ENCODE data around the gene CFAP61. TPM values are rescaled to one million over a fixed set of nuclear protein-coding genes. Genes with fewer than 3 reads are reported as not detected.

Gene CFAP61
- total and polyA plus RNA-seq, 2 experiments from 2014 or later: 0.21 TPM; not detected in 1

- Histone ChIP-seq H4K20me1 (replicated peaks; ENCODE audit: insufficient read depth) (no peaks in the 10 kb centered on the region), H3K4me1 (ENCODE audit: insufficient read depth) (no peaks in the 10 kb centered on the region), H3K79me2 (replicated peaks; ENCODE audit: insufficient read depth) (no peaks in the 10 kb centered on the region), H3K36me3 (ENCODE audit: insufficient read depth) (no peaks in the 10 kb centered on the region), H2AFZ (no peak overlapping the region), H3F3A (replicated peaks; ENCODE audit: low read depth) (no peaks in the 10 kb centered on the region), H3K4me2 (no peak overlapping the region), H3K27me3 (ENCODE audit: insufficient read depth) (no peaks in the 10 kb centered on the region), H3K27ac (ENCODE audit: low read depth) (no peak overlapping the region), H3K9me2 (ENCODE audit: insufficient read depth) (no peaks in the 10 kb centered on the region), H3K4me3 (no peak overlapping the region)
- Mint-ChIP-seq H3K27ac (no peak overlapping the region), H3K9me3 (no peaks in the 10 kb centered on the region), H3K27me3 (ENCODE audit: insufficient read depth, low read depth, poor library complexity) (no peaks in the 10 kb centered on the region), H3K4me3 (no peak overlapping the region), H3K36me3 (ENCODE audit: low read depth) (no peaks in the 10 kb centered on the region), H3K4me1 (peaks cover 6% of the 10 kb centered on the region; the same call in 2 of the 3 replicates)
- DNase-seq (ENCODE audit: low spot score) (no peak), ATAC-seq (no peak)
- no peak for TF ChIP-seq CREB1 (CRISPR knock-in tag; IDR thresholded peaks at IDR 0.05; ENCODE audit: low read depth)
- TF ChIP-seq, protein P1, sequence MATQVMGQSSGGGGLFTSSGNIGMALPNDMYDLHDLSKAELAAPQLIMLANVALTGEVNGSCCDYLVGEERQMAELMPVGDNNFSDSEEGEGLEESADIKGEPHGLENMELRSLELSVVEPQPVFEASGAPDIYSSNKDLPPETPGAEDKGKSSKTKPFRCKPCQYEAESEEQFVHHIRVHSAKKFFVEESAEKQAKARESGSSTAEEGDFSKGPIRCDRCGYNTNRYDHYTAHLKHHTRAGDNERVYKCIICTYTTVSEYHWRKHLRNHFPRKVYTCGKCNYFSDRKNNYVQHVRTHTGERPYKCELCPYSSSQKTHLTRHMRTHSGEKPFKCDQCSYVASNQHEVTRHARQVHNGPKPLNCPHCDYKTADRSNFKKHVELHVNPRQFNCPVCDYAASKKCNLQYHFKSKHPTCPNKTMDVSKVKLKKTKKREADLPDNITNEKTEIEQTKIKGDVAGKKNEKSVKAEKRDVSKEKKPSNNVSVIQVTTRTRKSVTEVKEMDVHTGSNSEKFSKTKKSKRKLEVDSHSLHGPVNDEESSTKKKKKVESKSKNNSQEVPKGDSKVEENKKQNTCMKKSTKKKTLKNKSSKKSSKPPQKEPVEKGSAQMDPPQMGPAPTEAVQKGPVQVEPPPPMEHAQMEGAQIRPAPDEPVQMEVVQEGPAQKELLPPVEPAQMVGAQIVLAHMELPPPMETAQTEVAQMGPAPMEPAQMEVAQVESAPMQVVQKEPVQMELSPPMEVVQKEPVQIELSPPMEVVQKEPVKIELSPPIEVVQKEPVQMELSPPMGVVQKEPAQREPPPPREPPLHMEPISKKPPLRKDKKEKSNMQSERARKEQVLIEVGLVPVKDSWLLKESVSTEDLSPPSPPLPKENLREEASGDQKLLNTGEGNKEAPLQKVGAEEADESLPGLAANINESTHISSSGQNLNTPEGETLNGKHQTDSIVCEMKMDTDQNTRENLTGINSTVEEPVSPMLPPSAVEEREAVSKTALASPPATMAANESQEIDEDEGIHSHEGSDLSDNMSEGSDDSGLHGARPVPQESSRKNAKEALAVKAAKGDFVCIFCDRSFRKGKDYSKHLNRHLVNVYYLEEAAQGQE (IDR thresholded peaks at IDR 0.05; ENCODE audit: unreplicated experiment): peak; percentile 24
Observed at GRCh38 chr20:20063941-20064702, 11.8 kb downstream of the CFAP61 start.

DNA sequence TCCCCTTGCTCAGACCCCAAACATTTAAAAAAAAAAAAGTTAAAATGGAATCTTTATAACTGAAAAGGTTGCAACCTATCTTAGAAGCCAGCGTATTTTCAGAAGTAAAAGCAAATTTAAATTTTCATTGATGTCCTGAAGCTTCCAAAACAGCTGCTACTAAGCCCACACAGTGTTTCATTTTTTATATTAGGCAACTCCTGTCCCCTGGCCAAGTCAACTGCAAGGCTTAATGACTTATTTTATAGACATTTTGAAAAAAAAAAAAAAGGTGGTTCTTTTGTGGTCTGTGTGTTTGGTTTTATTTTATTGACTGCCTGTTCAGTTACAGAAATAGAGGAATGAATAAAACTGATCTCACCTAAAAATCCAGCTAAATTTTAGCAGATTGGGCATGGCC lies 13.0 kb downstream of the CFAP61 start:
- Mint-ChIP-seq H3K4me3 (no peak overlapping the region), H3K27ac (no peak overlapping the region), H3K4me1 (peaks cover 6% of the 10 kb centered on the region; the same call in 2 of the 3 replicates), H3K36me3 (ENCODE audit: low read depth) (no peaks in the 10 kb centered on the region), H3K27me3 (ENCODE audit: insufficient read depth, low read depth, poor library complexity) (no peaks in the 10 kb centered on the region), H3K9me3 (no peaks in the 10 kb centered on the region)
- H3K27me3 ChIP-seq (ENCODE audit: insufficient read depth): no peaks in the 10 kb centered on the region
- no peaks in the 10 kb centered on the region for H3K36me3 ChIP-seq (ENCODE audit: insufficient read depth)
- DNase-seq (ENCODE audit: low spot score): no peak
- H3K4me1 ChIP-seq (ENCODE audit: insufficient read depth): no peaks in the 10 kb centered on the region
- no peaks in the 10 kb centered on the region for H4K20me1 ChIP-seq (replicated peaks; ENCODE audit: insufficient read depth)
- H3K4me3 ChIP-seq: no peak overlapping the region
- H3F3A ChIP-seq (replicated peaks; ENCODE audit: low read depth): no peaks in the 10 kb centered on the region
- H3K79me2 ChIP-seq (replicated peaks; ENCODE audit: insufficient read depth): no peaks in the 10 kb centered on the region
- H2AFZ ChIP-seq: no peak overlapping the region
- H3K27ac ChIP-seq (ENCODE audit: low read depth): no peak overlapping the region
- no peak for ATAC-seq
- no peak overlapping the region for H3K4me2 ChIP-seq
- no peaks in the 10 kb centered on the region for H3K9me2 ChIP-seq (ENCODE audit: insufficient read depth)
- no peak for TF ChIP-seq EZH2 (IDR thresholded peaks at IDR 0.05; ENCODE audit: low read depth, unreplicated experiment)
- TF ChIP-seq ZNF331 (CRISPR knock-in tag; IDR thresholded peaks at IDR 0.05; ENCODE audit: low read depth): no peak
- no peak for TF ChIP-seq POLR2AphosphoS5 (IDR thresholded peaks at IDR 0.05; ENCODE audit: low read depth)
- no peak for TF ChIP-seq CREB1 (CRISPR knock-in tag; IDR thresholded peaks at IDR 0.05; ENCODE audit: low read depth)
- TF ChIP-seq, protein P1 (IDR thresholded peaks at IDR 0.05; ENCODE audit: unreplicated experiment): no peak
- no peak for TF ChIP-seq ZNF114 (CRISPR knock-in tag; IDR thresholded peaks at IDR 0.05)
- TF ChIP-seq EZH2phosphoT487 (IDR thresholded peaks at IDR 0.05; ENCODE audit: unreplicated experiment): no peak
- TF ChIP-seq, protein P2, sequence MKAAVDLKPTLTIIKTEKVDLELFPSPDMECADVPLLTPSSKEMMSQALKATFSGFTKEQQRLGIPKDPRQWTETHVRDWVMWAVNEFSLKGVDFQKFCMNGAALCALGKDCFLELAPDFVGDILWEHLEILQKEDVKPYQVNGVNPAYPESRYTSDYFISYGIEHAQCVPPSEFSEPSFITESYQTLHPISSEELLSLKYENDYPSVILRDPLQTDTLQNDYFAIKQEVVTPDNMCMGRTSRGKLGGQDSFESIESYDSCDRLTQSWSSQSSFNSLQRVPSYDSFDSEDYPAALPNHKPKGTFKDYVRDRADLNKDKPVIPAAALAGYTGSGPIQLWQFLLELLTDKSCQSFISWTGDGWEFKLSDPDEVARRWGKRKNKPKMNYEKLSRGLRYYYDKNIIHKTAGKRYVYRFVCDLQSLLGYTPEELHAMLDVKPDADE (IDR thresholded peaks at IDR 0.05): no peak

Measured in GM23338 (cell line).